HepG2 (cell line): ENCODE measurements around the gene CRNN. TPM values are rescaled to one million over a fixed set of nuclear protein-coding genes. Genes with fewer than 3 reads are reported as not detected.

Experiments used
- ATAC-seq: fragments of 200-7000 bp; cut with Tn5 transposase; 3 replicates; pipeline ENCODE4 v1.9.1; 2020; ENCODE audit warnings: mild to moderate bottlenecking, moderate library complexity
- BruUV-seq: library from RNA; stranded (reverse); fragments of 400-500 nt; replicated peaks from 2 replicates; lab custom pipeline; 2021; lab: Mats Ljungman, UMichigan
- CTCF ChIA-PET: fragments of 300-600 bp; formaldehyde crosslinking; extraction: SDS; loops from one replicate; lab custom pipeline; 2021; ENCODE audit warnings: low total read pairs, inconsistent platforms, low intra/inter-chr PET ratio; lab: Yijun Ruan, JAX
- POLR2A ChIA-PET: fragments of 350-600 bp; sonication (Branson Sonifier 250); formaldehyde crosslinking; loops from one replicate; lab custom pipeline; 2020; ENCODE audit warnings: antibody characterized with exemption, inconsistent platforms; lab: Yijun Ruan, JAX
- DNase-seq: peaks from one replicate; pipeline ENCODE4 v3.0.0-alpha.2; 2015; ENCODE audit warnings: low spot score
- FAIRE-seq: peaks from 3 replicates; lab custom pipeline; 2011; peaks lifted over from hg19 to GRCh38; lab: Jason Lieb, UNC
- H2AFZ ChIP-seq: one replicate; pipeline ENCODE4 v1.6.1; 2011; ENCODE audit warnings: low read length, inconsistent platforms
- H3K27ac ChIP-seq: fragments of 300-600 bp; 3 replicates; pipeline ENCODE4 v1.8.0; 2011; ENCODE audit warnings: mixed run types, mild to moderate bottlenecking, mixed read lengths, low read length, inconsistent platforms; ENCODE audit not compliant: insufficient read depth; ENCODE audit errors: extremely low read length
- H3K27me3 ChIP-seq, 2 experiments: fragments of 200-600 bp in 1 of 2; 2 replicates in 1 of 2; 3 replicates in 1 of 2; pipeline versions ENCODE4 v1.6.0 to v1.8.0; 2011; ENCODE audit warnings: low read length in 2 of 2, mild to moderate bottlenecking in 2 of 2, moderate library complexity in 2 of 2, inconsistent platforms in 1 of 2; ENCODE audit not compliant: insufficient read depth in 2 of 2, control insufficient read depth in 1 of 2
- H3K36me3 ChIP-seq, 2 experiments: fragments of 200-600 bp in 1 of 2; replicated peaks in 1 of 2; 2 replicates in 1 of 2; 3 replicates in 1 of 2; pipeline versions ENCODE4 v1.5.1 to v1.8.0; 2011; ENCODE audit warnings: low read length in 2 of 2, inconsistent platforms in 1 of 2; ENCODE audit not compliant: insufficient read depth in 2 of 2, control insufficient read depth in 1 of 2
- H3K4me1 ChIP-seq: 2 replicates; pipeline ENCODE4 v1.5.1; 2012; ENCODE audit warnings: low read length, inconsistent platforms; ENCODE audit not compliant: insufficient read depth
- H3K4me2 ChIP-seq: 2 replicates; pipeline ENCODE4 v1.6.0; 2011; ENCODE audit warnings: low read depth, low read length, inconsistent platforms
- H3K4me3 ChIP-seq, 3 experiments: fragments of 200-600 bp in 1 of 3; sonication (generic), shearing (Covaris generic) in 1 of 3; replicated peaks in 1 of 3; 2 replicates each; pipeline ENCODE4 v1.5.1; 2011 to 2016; ENCODE audit warnings: low read length in 3 of 3, inconsistent platforms in 2 of 3, low read depth in 2 of 3, mild to moderate bottlenecking in 2 of 3, control low read depth in 1 of 3, mixed read lengths in 1 of 3; ENCODE audit not compliant: insufficient read depth in 1 of 3
- H3K79me2 ChIP-seq: one replicate; pipeline ENCODE4 v1.6.1; 2011; ENCODE audit warnings: low read length, inconsistent platforms; ENCODE audit not compliant: insufficient read depth
- H3K9ac ChIP-seq: 2 replicates; pipeline ENCODE4 v1.6.0; 2011; ENCODE audit warnings: mild to moderate bottlenecking, low read depth, low read length, inconsistent platforms; ENCODE audit not compliant: insufficient read depth
- H3K9me3 ChIP-seq: 2 replicates; pipeline ENCODE4 v1.5.1; 2012; ENCODE audit warnings: mild to moderate bottlenecking, low read length
- H4K20me1 ChIP-seq: 2 replicates; pipeline ENCODE4 v1.6.0; 2011; ENCODE audit warnings: inconsistent platforms, mild to moderate bottlenecking, low read length, moderate library complexity; ENCODE audit not compliant: insufficient read depth
- DMAP1 ChIP-seq: IDR thresholded peaks from 2 replicates; pipeline ENCODE4 v1.6.1; 2016
- DNMT1 ChIP-seq: sonication (generic); formaldehyde crosslinking; IDR thresholded peaks from 2 replicates; pipeline ENCODE4 v1.5.1; 2020; ENCODE audit warnings: mild to moderate bottlenecking, missing genetic modification reagents
- FOXO1 ChIP-seq: sonication (generic); formaldehyde crosslinking; IDR thresholded peaks from 2 replicates; pipeline ENCODE4 v1.4.0; 2020; ENCODE audit warnings: missing genetic modification reagents
- SIN3A ChIP-seq: IDR thresholded peaks from 2 replicates; pipeline ENCODE4 v1.6.1; 2011; ENCODE audit warnings: low read depth, mild to moderate bottlenecking, control low read depth, low read length, borderline replicate concordance
- ZNF136 ChIP-seq: sonication (generic); formaldehyde crosslinking; IDR thresholded peaks from 2 replicates; pipeline ENCODE4 v1.8.1; 2022; ENCODE audit warnings: low read depth, mild to moderate bottlenecking, moderate library complexity, missing genetic modification reagents
- ZNF138 ChIP-seq: sonication (generic); formaldehyde crosslinking; IDR thresholded peaks from 2 replicates; pipeline ENCODE4 v1.5.0; 2020; ENCODE audit warnings: mild to moderate bottlenecking, low read depth, missing genetic modification reagents
- ZNF512B ChIP-seq: sonication (generic); formaldehyde crosslinking; IDR thresholded peaks from 2 replicates; pipeline ENCODE4 v1.5.1; 2020; ENCODE audit warnings: missing genetic modification reagents, mild to moderate bottlenecking, borderline replicate concordance
- WGBS: methylation state at CpG from one replicate; pipeline ENCODE4 v1.1.6; 2017; ENCODE audit warnings: low lambda C conversion rate; 5-methylcytosine and 5-hydroxymethylcytosine counted together
- in situ Hi-C: cut with HindIII; loops from 2 replicates; pipeline ENCODE4 v1.10.0; 2017; ENCODE audit warnings: low pct_unique_long_range_greater_than_20kb; ENCODE audit not compliant: extremely low pct_ligation_motif_present
- intact Hi-C: fragments of 100-400 bp; cut with micrococcal nuclease; formaldehyde crosslinking; loops from one replicate; pipeline ENCODE4 v1.10.0; 2022; ENCODE audit not compliant: unreplicated experiment
- polyA plus RNA-seq, 8 experiments: library from polyadenylated mRNA; depleted of rRNA in 3 of 8; stranded (reverse) in 7 of 8; unstranded in 1 of 8; fragments of >200 nt; fragmentation: Illumina TruSeq in 4 of 8; extraction: Trizol in 4 of 8; gene quantifications; 2 replicates each; pipeline versions ENCODE4 v1.2.1 to v1.2.3, GENCODE V29; 2011 to 2016; ENCODE audit warnings: low read depth in 4 of 8, missing spikeins in 1 of 8, mixed read lengths in 1 of 8; ENCODE audit not compliant: insufficient read depth in 1 of 8
- total RNA-seq, 5 experiments: library from RNA; depleted of rRNA; stranded (reverse); fragments of >200 nt; fragmentation: Illumina TruSeq; extraction: Trizol; gene quantifications; 2 replicates each; pipeline ENCODE4 v1.2.3, GENCODE V29; 2016; ENCODE audit warnings: low read depth in 1 of 5
- TF ChIP-seq, protein P1 (sequence below): sonication (generic); formaldehyde crosslinking; IDR thresholded peaks from 2 replicates; pipeline ENCODE4 v1.5.0; 2020; ENCODE audit warnings: mild to moderate bottlenecking, missing genetic modification reagents, borderline replicate concordance

The CRNN gene
- total and polyA plus RNA-seq, 2 of the 13 experiments (the other 11 are each of a cell fraction or from before 2014, with no cell fraction given) = not detected

DNA sequence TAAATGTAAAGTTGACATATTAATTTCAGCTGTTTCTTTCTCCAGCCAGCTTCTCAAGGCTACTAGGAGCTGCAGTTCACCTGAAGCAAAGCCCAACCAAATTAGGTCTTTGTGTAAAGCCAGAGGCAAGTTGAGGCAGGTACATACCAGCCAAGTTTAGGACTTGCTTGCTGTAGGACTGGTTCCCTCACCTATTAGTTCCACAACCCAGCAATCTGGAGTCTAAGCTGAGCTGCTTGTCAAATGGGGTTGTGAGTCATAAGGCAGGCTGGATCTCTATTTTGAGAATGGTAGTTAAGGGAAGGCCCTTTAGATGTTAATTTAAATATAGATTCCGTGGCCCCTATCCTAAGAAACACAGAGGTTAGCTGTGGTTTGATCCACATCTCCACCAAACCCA lies 46.6 kb downstream of the CRNN start:
- Histone ChIP-seq H3K27ac (no peak overlapping the region), H3K4me2 (no peak overlapping the region), H3K79me2 (no peaks in the 10 kb centered on the region), H3K9me3 (peaks cover 6% of the 10 kb centered on the region; the same call in 1 of the 2 replicates), H2AFZ (no peak overlapping the region), H3K36me3 (no peaks in the 10 kb centered on the region), H3K4me1 (no peaks in the 10 kb centered on the region), H3K27me3 (no peaks in the 10 kb centered on the region)
- 5% methylated on average over 1 of the region's 1 CpG for WGBS
- BruUV-seq = no TSS peak
- FAIRE-seq = no peak
- ChIA-PET POLR2A (no interaction called here), CTCF (no interaction called here)
- intact Hi-C loops (no loop called here), in situ Hi-C loops (no loop called here)
- TF ChIP-seq ZNF138 (CRISPR knock-in tag) (no peak), SIN3A (no peak), DNMT1 (CRISPR knock-in tag) (no peak)
- TF ChIP-seq, all 625 proteins: peak for 0
- DNase-seq = no peak
- H3K9ac ChIP-seq = no peak overlapping the region
- no peaks in the 10 kb centered on the region for H4K20me1 ChIP-seq
- no peak overlapping the region for H3K4me3 ChIP-seq
- no peak for ATAC-seq

DNA sequence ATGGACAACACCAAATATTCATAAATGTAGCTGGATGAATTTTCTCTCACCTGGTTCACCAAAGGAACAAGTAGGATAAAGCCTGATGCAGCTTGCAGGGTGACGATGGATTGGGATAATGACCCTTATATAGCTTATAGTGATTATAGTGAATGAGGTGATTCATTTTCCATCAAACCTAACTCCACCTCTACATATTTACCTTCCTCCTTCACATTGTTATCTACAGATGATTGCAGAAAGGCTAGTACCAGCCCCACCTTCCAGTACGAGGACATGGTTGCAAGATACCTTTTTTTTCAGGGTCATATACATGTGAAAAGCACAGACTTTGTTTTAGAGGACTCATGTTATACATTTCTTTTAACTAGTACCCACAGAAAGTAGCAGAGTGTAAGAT lies 54.2 kb downstream of the CRNN start, which contains the start of gene FLG2:
Gene FLG2, minus strand, starts transcription at position 101 of the 400 bp plus-strand sequence. CDS start 1,122 bp downstream, outside the sequence.
- no peak within 1 kb of the TSS for H3K4me3 ChIP-seq
- 20% methylated on average over 2 of the region's 2 CpGs for WGBS
- POLR2A ChIA-PET = no interaction called here
- TF ChIP-seq ZNF136 (CRISPR knock-in tag) (no peak), ZNF512B (no peak), FOXO1 (no peak), DMAP1 (CRISPR knock-in tag) (no peak)
- TF ChIP-seq, protein P1, sequence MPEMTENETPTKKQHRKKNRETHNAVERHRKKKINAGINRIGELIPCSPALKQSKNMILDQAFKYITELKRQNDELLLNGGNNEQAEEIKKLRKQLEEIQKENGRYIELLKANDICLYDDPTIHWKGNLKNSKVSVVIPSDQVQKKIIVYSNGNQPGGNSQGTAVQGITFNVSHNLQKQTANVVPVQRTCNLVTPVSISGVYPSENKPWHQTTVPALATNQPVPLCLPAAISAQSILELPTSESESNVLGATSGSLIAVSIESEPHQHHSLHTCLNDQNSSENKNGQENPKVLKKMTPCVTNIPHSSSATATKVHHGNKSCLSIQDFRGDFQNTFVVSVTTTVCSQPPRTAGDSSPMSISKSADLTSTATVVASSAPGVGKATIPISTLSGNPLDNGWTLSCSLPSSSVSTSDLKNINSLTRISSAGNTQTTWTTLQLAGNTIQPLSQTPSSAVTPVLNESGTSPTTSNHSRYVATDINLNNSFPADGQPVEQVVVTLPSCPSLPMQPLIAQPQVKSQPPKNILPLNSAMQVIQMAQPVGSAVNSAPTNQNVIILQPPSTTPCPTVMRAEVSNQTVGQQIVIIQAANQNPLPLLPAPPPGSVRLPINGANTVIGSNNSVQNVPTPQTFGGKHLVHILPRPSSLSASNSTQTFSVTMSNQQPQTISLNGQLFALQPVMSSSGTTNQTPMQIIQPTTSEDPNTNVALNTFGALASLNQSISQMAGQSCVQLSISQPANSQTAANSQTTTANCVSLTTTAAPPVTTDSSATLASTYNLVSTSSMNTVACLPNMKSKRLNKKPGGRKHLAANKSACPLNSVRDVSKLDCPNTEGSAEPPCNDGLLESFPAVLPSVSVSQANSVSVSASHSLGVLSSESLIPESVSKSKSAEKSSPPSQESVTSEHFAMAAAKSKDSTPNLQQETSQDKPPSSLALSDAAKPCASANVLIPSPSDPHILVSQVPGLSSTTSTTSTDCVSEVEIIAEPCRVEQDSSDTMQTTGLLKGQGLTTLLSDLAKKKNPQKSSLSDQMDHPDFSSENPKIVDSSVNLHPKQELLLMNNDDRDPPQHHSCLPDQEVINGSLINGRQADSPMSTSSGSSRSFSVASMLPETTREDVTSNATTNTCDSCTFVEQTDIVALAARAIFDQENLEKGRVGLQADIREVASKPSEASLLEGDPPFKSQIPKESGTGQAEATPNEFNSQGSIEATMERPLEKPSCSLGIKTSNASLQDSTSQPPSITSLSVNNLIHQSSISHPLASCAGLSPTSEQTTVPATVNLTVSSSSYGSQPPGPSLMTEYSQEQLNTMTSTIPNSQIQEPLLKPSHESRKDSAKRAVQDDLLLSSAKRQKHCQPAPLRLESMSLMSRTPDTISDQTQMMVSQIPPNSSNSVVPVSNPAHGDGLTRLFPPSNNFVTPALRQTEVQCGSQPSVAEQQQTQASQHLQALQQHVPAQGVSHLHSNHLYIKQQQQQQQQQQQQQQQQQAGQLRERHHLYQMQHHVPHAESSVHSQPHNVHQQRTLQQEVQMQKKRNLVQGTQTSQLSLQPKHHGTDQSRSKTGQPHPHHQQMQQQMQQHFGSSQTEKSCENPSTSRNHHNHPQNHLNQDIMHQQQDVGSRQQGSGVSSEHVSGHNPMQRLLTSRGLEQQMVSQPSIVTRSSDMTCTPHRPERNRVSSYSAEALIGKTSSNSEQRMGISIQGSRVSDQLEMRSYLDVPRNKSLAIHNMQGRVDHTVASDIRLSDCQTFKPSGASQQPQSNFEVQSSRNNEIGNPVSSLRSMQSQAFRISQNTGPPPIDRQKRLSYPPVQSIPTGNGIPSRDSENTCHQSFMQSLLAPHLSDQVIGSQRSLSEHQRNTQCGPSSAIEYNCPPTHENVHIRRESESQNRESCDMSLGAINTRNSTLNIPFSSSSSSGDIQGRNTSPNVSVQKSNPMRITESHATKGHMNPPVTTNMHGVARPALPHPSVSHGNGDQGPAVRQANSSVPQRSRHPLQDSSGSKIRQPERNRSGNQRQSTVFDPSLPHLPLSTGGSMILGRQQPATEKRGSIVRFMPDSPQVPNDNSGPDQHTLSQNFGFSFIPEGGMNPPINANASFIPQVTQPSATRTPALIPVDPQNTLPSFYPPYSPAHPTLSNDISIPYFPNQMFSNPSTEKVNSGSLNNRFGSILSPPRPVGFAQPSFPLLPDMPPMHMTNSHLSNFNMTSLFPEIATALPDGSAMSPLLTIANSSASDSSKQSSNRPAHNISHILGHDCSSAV (CRISPR knock-in tag) = no peak

More for the DNA sequence above, 54.2 kb downstream of the CRNN start, which contains the start of gene FLG2:
- in situ Hi-C loops (no loop called here), intact Hi-C loops (no loop called here)
- no peak for DNase-seq
- peaks cover 22% of the 10 kb centered on the region for H3K9me3 ChIP-seq
- no peak within 1 kb of the TSS for H3K27ac ChIP-seq
- H3K79me2 ChIP-seq = no peaks in the 10 kb centered on the region
- no TSS peak for BruUV-seq
- H4K20me1 ChIP-seq = no peaks in the 10 kb centered on the region
- CTCF ChIA-PET = no interaction called here
- H3K27me3 ChIP-seq = no peaks in the 10 kb centered on the region
- ATAC-seq = no peak
- H3K36me3 ChIP-seq = no peaks in the 10 kb centered on the region
- no peak within 1 kb of the TSS for H2AFZ ChIP-seq
- H3K4me1 ChIP-seq = no peaks in the 10 kb centered on the region
- no peak within 1 kb of the TSS for H3K4me2 ChIP-seq
- H3K9ac ChIP-seq = no peak within 1 kb of the TSS
- no peak for FAIRE-seq
